Kidney (tissue), 14 donors: ENCODE results near the gene PRRX1. TPM values are rescaled to one million over a fixed set of nuclear protein-coding genes. Genes with fewer than 3 reads are reported as not detected.
A peak's percentile ranks its signal among the peaks of the same experiment; 100 is the strongest.

Experiments
- DNase-seq, 5 donors: peaks; one replicate each; pipeline ENCODE4 v3.0.0-alpha.2; 2013 to 2020
- FAIRE-seq: peaks from 2 replicates; lab custom pipeline; 2012; peaks lifted over from hg19 to GRCh38; lab: Jason Lieb, UNC
- H3K27ac ChIP-seq, 2 donors: one replicate each; pipeline ENCODE4 v1.7.0; 2013; ENCODE audit warnings: low read depth in 2 of 2, low read length in 2 of 2, inconsistent platforms in 1 of 2
- H3K27me3 ChIP-seq: one replicate; pipeline ENCODE4 v1.7.1; 2013; ENCODE audit warnings: low read length, inconsistent platforms; ENCODE audit not compliant: control insufficient read depth, insufficient read depth
- H3K36me3 ChIP-seq, 3 donors: one replicate each; pipeline versions ENCODE4 v1.7.0 to v1.7.1; 2013; ENCODE audit warnings: low read length in 3 of 3, control low read depth in 1 of 3, inconsistent platforms in 1 of 3; ENCODE audit not compliant: insufficient read depth in 3 of 3, control insufficient read depth in 2 of 3
- H3K4me1 ChIP-seq, 3 donors: one replicate each; pipeline versions ENCODE4 v1.7.0 to v1.7.1; 2013; ENCODE audit warnings: low read length in 3 of 3, inconsistent platforms in 1 of 3, low read depth in 1 of 3; ENCODE audit not compliant: control insufficient read depth in 2 of 3, insufficient read depth in 2 of 3
- H3K4me3 ChIP-seq, 3 donors: one replicate each; pipeline versions ENCODE4 v1.7.0 to v1.8.1; 2013; ENCODE audit warnings: low read length in 3 of 3, control low read depth in 1 of 3, inconsistent platforms in 1 of 3
- H3K9ac ChIP-seq, 3 donors: one replicate each; pipeline versions ENCODE4 v1.7.0 to v1.7.1; 2013; ENCODE audit warnings: low read length in 3 of 3, control low read depth in 1 of 3, inconsistent platforms in 1 of 3
- H3K9me3 ChIP-seq, 3 donors: one replicate each; pipeline versions ENCODE4 v1.7.0 to v1.7.1; 2013; ENCODE audit warnings: low read length in 3 of 3, control low read depth in 1 of 3, inconsistent platforms in 1 of 3; ENCODE audit not compliant: control insufficient read depth in 2 of 3, insufficient read depth in 1 of 3
- CTCF ChIP-seq: IDR thresholded peaks from 3 replicates; pipeline ENCODE4 v1.5.1; 2012; ENCODE audit warnings: mild to moderate bottlenecking, moderate library complexity, borderline replicate concordance; ENCODE audit not compliant: insufficient read depth; ENCODE audit errors: extremely low read depth
- intact Hi-C: fragments of 100-400 bp; cut with DNase I; formaldehyde crosslinking; loops from one replicate; pipeline ENCODE4 v1.11.1; 2022
- polyA plus RNA-seq: library from polyadenylated mRNA; stranded (reverse); fragments of 350-450 nt; fragmentation: Illumina TruSeq; extraction: RNeasy Lipid Tissue Mini Kit (QIAGEN cat#74804); gene quantifications from one replicate; pipeline ENCODE4 v1.2.3, GENCODE V29; 2014; ENCODE audit warnings: low read depth, low replicate concordance; ENCODE audit not compliant: insufficient read depth
- total RNA-seq: library from RNA; stranded (reverse); fragmentation: NEBNext Ultra II Directional; extraction: Animal tissue kit (Norgen Biotek cat#: 25700); gene quantifications from one replicate; pipeline ENCODE4 v1.2.1, GENCODE V29; 2021
- donor health status: control.
- donor health status: control.
- donor health status: control.
- donor health status: control.
- donor health status: control.
- donor health status: DM: yes; HTN: yes; CAD: no.
- donor health status: Normal renal cell carcinoma (clear cell type).

The PRRX1 gene
- total and polyA plus RNA-seq, 2 donors from 2014 or later, result 0.67 to 8.1 TPM

DNA sequence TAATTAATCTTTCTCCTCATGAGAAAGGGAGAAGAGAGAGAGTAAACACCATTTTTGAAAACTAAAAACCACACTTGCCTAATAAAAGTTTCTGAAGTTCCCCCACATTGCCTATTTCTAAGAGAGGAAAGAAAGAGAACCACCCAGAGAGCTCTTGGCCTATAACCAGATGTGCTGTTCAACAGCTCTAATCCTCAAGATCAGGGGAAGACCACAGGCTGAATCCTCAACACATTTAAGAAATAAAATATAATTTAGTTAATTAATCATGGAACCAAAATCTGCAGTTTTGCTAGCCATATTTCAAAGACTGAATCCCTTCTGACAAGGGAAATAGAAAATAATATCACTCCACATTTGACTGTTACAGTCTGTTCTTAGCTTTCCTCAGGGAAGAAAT lies 11.9 kb downstream of the PRRX1 start:
- Histone ChIP-seq H3K9ac (no peak overlapping the region), H3K9me3 (no peaks in the 10 kb centered on the region), H3K4me3 (no peak overlapping the region), H3K27ac (no peak overlapping the region), H3K36me3 (no peaks in the 10 kb centered on the region), H3K27me3 (peaks cover 25% of the 10 kb centered on the region), H3K4me1 (no peaks in the 10 kb centered on the region)
- DNase-seq, result no peak
- TF ChIP-seq CTCF, result no peak
- no peak for FAIRE-seq
- intact Hi-C loops, result no loop called here

DNA sequence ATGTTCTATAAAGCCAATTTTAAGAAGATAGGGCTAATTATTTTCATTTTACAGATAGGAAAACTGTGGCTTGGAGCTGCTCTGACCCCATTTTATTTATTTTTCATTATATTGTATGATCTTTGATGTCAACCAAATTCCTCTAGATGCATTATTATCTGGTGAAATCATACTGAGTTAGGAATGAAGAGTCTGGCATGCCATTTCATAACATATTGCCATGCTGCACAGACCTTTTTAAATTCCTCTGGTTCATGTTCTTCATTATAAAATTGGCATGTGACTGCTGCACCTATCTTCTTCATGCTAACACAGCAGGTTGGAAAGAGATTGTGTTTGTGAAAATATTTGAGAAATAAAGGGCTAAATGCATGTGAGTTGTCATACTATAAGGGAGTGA lies 12.7 kb downstream of the PRRX1 start:
- Histone ChIP-seq H3K4me3 (no peak overlapping the region), H3K9me3 (no peaks in the 10 kb centered on the region), H3K36me3 (no peaks in the 10 kb centered on the region), H3K27me3 (peaks cover 19% of the 10 kb centered on the region), H3K9ac (no peak overlapping the region), H3K27ac (no peak overlapping the region), H3K4me1 (no peaks in the 10 kb centered on the region)
- no peak for DNase-seq
- intact Hi-C loops, result no loop called here
- no peak for FAIRE-seq
- TF ChIP-seq CTCF, result no peak

DNA sequence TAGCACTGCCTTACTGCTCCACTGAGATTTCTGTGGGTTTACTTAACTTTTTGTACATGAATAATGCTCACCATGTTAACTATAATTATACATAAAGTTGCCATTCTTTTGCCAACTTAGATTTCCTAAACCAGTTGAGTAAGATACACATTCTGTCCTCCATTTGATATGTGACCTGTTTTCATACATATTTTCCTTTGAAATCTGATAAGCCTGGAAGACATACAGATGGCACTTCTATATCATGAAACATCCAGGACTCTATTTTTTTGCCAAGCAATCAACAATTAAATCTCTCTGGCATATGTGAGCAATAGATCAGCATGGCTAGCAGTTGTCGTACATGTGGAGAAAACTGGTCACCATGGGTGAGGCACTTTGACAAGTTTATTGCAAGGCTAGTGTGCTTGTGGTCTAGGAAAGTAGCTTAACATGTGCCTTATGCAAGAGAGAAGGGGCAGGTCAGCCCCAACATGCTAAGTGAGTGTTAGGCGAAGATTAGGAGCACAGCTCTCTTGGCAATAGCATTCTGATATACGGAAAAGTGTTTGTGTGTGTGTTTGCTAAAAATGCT lies 14.2 kb downstream of the PRRX1 start:
- H3K9ac ChIP-seq, result no peak overlapping the region
- H3K4me1 ChIP-seq, result no peaks in the 10 kb centered on the region
- no peak overlapping the region for H3K4me3 ChIP-seq
- no peak overlapping the region for H3K27ac ChIP-seq
- no peaks in the 10 kb centered on the region for H3K36me3 ChIP-seq
- H3K27me3 ChIP-seq, result peaks cover 9% of the 10 kb centered on the region
- no peaks in the 10 kb centered on the region for H3K9me3 ChIP-seq
- intact Hi-C loops, result no loop called here
- FAIRE-seq (no peak), DNase-seq (peak in 1 of 5 donors; percentile 2)
- no peak for TF ChIP-seq CTCF

DNA sequence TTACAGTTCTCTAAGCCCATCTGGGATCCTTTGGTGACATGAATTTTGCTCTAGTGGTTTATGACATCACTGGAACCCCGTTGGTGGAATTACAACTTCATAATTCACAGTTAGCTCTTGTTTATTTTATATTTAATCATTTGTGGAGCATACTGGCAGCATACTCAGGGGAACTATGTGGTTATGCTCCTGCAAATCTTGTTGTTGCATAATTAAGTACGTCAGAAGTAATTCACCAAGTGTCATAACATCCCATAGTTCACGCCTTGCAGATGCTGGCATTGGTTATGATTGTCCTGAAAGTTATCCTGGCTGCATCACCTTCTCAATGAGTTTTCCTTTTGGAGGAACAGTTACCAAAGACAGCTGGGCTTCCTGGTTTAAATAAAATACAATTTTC lies 16.5 kb downstream of the PRRX1 start:
- H3K9me3 ChIP-seq, result no peaks in the 10 kb centered on the region
- H3K4me3 ChIP-seq, result no peak overlapping the region
- no peak overlapping the region for H3K9ac ChIP-seq
- intact Hi-C loops, result no loop called here
- no peaks in the 10 kb centered on the region for H3K36me3 ChIP-seq
- no peak for TF ChIP-seq CTCF
- FAIRE-seq (no peak), DNase-seq (no peak)
- no peaks in the 10 kb centered on the region for H3K4me1 ChIP-seq
- H3K27me3 ChIP-seq, result no peaks in the 10 kb centered on the region
- no peak overlapping the region for H3K27ac ChIP-seq
